NCI-H1930 (cell line): ENCODE data around the gene DACT3.
A peak's percentile ranks its signal among the peaks of the same experiment; 100 is the strongest.

Source experiments
- DNase-seq, 2 experiments: peaks; one replicate each; lab custom pipeline; 2025; lab: John Stamatoyannopoulos, UW

Gene DACT3

DNA sequence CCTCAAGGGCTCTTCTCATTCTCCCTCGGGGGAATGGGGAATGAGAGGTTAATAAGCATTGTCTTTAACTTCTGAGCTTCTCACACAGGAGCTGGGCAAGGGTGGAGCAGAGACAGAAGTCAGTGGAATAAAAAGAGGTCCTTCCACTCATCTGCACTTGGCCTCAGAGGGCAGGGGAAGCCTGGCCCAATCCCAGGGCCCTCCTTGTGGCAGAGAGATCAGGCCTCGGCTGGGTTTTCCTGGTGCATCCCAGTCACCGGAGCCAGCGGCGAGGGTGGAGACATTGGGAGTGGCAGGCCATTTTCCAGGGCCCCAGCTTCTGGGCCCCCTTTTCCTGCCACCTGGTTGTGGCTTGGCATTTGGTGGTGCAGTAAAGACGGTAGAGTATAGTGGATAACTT lies 49.2 kb downstream of the DACT3 start:
- DNase-seq, result no peak

DNA sequence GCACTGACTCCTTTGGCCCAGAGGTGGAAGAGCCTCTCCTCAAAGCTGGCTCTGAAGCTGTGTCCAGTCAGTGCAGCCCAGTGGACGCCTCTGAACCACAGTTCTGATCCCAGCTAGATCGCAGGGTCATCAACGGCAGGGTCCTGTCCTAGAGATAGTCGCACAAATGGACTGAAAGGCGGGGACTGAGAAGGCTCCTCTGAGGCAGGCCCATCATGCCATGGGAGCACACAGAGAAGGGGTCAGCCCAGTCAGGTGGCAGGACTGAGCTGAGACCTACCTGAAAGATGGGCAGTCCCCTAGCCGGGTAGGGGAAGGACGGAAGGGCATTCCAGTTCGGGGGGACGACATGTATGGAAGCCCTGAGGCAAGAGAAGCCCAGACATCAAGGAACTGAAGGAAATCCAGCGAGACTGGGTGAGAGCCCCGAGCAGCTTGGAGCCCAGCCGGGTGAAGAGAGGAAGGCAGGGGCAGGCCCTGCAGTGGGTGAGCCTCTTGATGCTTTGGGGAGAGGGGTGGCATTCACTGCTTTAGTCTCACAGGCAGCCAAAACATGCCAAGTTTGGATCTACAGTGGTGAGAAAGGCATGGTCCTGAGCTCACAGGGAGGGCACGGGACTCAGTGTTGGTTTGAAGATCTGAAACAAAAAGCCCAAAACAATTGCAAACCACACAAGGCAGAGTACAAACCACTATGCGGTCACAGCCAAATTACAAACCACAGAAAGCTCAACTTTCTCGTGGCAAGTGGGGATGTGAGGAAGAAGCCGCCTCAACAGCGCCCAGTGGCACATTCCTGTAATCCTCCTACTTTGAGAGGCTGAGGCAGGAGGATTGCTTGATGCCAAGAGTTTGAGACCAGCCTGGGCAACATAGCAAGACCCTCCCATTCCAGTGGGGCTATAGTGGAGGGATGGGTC lies 49.9 kb downstream of the DACT3 start:
- DNase-seq, result no peak

DNA sequence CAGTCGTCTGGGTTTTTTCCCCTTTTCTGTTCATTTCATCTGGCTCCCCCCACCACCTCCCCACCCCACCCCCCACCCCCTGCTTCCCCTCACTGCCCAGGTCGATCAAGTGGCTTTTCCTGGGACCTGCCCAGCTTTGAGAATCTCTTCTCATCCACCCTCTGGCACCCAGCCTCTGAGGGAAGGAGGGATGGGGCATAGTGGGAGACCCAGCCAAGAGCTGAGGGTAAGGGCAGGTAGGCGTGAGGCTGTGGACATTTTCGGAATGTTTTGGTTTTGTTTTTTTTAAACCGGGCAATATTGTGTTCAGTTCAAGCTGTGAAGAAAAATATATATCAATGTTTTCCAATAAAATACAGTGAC lies 50.6 kb downstream of the DACT3 start:
- no peak for DNase-seq

DNA sequence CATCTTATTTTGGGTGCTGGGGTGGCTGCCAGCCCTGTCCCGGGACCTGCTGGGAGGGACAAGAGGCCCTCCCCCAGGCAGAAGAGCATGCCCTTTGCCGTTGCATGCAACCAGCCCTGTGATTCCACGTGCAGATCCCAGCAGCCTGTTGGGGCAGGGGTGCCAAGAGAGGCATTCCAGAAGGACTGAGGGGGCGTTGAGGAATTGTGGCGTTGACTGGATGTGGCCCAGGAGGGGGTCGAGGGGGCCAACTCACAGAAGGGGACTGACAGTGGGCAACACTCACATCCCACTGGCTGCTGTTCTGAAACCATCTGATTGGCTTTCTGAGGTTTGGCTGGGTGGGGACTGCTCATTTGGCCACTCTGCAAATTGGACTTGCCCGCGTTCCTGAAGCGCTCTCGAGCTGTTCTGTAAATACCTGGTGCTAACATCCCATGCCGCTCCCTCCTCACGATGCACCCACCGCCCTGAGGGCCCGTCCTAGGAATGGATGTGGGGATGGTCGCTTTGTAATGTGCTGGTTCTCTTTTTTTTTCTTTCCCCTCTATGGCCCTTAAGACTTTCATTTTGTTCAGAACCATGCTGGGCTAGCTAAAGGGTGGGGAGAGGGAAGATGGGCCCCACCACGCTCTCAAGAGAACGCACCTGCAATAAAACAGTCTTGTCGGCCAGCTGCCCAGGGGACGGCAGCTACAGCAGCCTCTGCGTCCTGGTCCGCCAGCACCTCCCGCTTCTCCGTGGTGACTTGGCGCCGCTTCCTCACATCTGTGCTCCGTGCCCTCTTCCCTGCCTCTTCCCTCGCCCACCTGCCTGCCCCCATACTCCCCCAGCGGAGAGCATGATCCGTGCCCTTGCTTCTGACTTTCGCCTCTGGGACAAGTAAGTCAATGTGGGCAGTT lies 51.2 kb downstream of the DACT3 start:
- no peak for DNase-seq

DNA sequence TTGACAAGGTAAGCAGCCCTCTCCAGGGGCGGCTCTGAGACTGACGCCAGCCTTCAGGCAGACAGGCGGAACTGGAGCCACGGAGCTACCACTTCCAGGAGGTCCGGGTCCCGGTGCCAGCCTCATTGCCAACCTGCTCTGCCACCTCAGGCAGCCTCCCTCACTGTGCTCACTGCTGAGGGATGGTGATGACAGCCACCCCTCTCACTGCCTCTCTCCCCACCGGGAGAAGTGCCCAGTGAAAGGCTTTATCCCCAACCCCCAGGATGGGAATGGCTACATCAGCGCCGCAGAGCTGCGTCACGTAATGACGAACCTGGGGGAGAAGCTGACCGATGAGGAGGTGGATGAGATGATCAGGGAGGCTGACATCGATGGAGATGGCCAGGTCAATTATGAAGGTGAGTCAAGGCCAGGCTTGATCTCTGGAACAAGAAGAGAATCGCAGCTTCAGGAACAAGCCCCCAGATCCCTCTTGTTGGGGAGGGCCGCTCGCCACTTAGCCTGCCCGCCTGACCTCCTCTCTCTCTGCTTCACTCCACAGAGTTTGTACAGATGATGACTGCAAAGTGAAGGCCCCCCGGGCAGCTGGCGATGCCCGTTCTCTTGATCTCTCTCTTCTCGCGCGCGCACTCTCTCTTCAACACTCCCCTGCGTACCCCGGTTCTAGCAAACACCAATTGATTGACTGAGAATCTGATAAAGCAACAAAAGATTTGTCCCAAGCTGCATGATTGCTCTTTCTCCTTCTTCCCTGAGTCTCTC lies 52.2 kb downstream of the DACT3 start:
- no peak for DNase-seq

DNA sequence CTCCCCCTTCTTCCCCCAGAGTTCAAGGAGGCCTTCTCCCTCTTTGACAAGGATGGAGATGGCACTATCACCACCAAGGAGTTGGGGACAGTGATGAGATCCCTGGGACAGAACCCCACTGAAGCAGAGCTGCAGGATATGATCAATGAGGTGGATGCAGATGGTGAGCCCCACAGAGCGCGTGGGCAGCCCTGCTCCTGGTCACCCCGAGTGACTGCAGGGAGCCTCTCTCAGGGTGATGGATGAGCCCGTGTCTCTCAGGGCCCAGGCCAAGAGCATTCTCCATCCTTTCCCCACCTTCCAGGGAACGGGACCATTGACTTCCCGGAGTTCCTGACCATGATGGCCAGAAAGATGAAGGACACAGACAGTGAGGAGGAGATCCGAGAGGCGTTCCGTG lies 52.8 kb downstream of the DACT3 start:
- no peak for DNase-seq

DNA sequence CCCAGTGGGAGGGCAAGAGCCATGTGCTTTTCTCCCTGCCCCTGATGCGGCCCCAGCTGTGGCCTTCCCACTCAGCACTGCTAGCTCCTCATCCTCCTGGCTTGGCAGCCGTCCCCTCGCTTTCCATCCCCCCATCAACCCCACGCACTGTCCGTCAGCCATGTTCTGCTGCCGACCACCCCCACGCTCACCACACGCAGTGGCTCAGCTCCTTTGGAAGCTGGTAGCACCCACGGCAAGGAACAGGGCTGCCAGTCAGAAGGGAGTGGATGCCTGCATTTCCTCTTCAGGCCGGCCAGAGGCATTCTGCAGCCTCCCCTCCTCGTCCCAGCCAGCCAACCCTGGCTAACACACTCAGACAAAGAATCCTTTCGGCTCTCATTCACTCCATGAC lies 53.5 kb downstream of the DACT3 start:
- no peak for DNase-seq

DNA sequence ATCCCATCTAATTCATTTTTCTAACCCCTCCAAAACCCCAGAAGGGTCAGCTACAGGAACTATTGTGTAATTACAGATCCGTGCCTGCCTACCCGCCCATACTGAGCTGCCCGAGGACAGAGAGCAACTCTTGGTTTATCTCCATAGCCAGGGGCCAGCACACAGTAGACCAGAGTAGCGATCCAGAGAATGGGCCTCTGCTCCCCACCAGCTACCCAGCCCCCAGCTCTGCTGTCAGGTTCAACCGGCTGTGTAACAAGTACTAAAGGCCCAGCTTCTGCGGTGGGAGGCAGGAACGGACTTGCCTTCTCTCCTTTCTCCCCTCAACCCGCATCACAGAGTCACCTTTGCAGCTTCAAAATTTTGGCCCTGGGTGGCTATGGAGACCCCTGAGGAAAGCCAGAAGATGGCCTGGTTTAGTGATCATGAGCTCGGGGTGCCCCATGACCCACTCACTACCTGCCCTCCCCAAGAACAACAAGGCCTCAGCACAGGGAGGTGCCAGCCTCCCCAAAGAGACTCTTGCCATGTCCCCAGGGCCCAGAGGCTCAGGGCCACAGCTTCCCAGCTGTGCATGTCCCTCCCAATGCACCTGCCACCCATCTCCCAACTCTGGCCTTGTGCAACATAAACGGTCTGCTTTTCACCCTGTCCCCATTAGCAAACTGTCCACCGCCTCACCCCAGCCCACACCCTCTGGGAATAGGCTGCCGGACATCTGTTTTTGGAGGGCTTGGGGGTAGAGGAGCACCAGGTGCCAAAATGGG lies 54.1 kb downstream of the DACT3 start:
- DNase-seq, result no peak

DNA sequence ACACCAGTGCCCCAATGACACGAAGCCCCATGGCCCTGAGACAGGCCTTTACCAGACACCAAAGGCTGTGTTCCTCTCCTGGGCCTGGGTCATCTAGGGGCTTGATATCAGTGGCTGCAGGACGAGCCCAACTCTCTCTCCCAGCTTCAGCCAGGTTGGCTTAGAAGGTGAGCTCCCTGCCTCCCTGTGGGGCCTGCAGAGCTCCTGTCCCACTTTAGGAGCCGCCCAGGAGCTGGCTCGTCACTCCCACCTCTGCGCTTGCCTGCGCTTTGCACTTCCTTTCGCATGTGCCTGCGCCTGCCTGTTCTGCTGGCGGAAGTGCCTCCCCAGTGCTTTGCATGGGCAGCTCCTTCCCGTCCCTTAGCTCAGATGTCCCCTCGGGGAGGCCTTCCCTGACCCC lies 55.0 kb downstream of the DACT3 start:
- DNase-seq, result no peak

DNA sequence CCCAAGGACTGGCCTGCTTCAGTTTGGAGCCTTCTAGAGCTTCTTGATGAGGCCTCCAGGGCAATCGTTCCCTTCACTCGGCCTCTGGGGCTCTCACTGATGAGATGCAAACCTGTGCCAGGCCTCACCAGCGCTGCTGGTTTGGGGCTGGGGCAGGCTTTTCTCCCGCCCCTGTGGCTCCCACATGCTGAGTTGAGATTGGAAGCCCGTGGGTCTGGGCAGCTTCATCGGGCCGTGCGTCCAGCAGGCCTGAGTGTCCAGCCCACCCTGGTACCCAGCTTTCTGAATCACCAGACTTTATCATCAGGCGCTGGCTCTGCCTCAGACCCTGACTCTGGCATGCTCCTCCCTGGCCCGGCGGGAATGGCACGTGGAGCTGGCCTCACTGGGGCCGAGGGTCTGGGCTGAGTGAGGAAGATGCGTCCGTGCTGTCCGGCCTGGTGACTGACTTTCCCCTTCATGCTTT lies 55.6 kb downstream of the DACT3 start:
- DNase-seq, result no peak

DNA sequence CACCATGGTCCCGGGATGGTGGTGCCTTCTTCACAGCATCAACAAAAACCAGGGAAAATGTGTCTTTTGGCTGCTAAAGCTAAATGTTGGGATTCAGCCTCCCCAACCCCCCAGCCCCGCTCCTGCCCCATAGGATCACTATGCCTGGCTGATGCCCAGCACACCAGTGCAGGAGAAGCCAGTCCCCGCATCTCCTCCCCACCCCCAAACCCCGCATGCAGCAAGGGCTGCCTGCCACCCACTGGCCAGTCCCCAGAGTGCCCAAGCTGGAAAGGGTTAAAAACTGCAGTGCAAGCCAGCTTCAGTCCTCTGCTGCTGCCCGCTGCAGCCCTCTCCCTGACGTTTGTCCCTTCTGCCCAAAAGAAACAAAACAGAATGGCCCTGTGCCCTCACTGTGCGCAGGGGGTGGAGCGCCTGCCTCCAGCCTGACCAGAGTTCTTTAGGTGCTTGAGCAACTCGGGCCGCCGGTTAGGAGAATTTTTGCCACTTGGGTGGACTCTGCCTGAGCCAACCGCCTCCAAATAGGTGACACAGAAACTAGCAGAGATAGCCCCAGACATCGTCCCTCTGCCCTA lies 56.1 kb downstream of the DACT3 start:
- no peak for DNase-seq

DNA sequence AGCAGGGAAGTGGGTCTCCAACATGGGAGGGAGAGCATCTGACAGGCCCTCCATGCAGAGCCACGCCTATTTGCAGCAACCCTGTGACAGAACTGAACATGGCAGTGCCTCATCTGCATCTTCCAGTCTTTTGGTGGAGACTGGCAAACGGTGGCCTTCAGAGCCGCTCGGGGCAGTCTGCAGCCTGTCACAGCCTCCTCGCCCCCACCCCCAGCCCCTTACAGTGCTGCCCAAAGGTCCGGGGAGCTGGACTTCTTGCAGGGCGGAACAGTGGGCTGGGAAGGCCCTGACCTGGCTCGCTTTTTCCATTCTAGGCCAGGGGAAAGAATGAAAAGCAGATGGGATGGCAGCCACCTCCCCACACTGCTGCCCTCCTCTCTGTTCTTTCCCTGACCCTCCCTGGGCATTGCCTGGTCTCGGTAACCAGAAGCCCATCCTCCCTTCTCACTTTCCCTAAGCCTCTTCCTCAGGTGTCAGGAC lies 57.2 kb downstream of the DACT3 start:
- DNase-seq, result no peak

DNA sequence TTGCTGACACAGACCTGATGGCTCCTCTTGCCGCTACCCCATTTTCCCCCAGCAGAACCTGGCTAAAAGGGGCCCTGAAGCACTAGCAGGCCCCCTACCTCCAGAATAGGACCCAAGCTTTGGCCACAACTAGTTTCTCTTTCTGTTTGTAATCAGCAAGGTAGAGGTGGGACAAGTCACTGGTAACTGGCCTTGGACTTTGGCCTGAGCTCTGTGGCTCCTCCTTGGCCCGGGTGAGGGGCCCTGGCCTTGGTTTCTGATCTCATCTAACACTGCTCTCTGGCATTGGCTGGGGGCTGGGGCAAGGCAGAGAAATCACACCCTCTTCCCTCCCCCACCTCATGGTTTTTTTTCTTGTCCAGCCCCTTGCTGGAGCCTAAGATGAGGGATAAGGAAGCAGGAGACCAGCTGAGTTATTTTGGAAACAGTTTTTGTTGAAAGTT lies 57.8 kb downstream of the DACT3 start:
- DNase-seq, result no peak

DNA sequence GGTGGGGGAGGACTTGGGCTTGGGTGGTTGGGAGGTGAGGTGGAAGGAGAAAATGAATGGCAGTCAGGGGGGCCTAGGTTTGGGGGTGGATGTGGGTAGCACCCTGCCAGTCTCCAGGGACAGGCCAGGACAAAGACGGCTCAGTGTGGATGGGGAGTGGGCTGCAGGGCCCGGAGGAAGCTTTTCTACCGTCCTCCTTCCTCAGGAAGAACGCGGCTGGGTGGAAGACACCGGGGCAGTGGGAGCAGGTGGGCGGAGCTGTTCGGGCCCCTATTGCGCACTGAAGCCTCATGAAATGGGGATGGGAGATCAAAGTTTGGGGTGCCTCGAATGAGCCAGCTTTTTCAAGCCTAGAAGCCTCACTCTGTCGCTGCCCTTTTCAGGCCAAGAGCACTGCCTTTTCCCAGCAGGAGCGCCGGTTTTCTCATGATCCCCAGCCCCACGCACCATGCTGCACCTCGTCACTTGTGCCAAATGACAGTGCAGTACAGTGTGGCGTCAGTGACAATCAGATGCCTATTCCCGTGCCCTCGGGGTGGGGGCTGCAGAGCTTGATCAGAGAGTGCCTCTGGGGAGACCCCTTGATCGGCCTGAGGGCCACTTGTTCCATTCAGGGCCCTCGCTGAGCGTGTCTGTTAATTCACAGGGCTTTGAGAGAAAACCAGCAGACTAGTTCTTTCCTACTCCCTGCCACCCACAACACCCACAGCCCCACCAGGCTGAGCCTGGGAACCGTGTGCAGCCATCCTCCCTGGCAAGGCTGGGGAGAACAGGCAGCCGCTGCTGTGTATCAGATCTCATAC lies 58.4 kb downstream of the DACT3 start:
- DNase-seq, result no peak

DNA sequence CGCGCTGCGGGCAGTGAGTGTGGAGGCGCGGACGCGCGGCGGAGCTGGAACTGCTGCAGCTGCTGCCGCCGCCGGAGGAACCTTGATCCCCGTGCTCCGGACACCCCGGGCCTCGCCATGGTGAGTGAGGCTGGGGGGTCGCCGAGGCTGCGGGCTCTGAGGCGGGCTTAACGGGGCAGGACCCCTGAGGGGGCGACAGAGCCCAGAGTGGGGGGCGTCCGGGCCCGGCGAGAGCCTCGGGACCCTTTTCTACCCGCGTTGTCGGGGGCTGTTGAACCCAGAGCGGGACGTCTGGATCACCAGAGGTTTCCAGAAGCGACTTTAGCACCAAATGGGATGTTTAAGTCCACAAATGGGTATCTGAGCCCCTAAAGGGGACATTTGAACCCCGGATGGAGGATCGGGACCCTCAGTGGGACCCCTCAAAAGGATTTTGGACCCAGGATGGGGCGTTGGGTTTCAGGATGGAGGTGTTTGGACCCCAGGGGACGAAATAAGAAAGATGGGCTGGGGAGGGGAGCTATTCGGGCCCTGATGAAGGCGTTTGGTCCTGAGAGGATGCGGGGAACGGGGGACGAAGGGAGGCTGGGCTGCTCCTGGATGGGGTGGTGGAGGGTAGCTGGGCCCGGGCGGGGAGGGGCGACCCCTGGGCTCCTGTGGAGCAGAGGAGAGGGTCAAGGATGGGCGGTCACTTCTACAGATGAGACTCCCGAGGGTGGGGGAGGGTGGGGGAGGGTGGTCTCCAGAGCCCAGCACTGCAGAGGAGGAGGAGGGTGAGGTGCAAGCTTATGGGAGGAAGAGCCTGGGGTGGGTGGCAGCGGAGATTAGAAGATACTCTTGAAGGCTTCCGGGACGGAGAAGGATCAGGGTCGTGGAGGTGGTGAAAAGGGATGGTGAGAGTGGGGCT lies 59.4 kb downstream of the DACT3 start, which contains the start of gene CALM3:
TSS of gene CALM3 (plus strand) at position 13 of the 907 bp plus-strand sequence. CDS start at position 118, 105 bp downstream.
- no peak for DNase-seq

DNA sequence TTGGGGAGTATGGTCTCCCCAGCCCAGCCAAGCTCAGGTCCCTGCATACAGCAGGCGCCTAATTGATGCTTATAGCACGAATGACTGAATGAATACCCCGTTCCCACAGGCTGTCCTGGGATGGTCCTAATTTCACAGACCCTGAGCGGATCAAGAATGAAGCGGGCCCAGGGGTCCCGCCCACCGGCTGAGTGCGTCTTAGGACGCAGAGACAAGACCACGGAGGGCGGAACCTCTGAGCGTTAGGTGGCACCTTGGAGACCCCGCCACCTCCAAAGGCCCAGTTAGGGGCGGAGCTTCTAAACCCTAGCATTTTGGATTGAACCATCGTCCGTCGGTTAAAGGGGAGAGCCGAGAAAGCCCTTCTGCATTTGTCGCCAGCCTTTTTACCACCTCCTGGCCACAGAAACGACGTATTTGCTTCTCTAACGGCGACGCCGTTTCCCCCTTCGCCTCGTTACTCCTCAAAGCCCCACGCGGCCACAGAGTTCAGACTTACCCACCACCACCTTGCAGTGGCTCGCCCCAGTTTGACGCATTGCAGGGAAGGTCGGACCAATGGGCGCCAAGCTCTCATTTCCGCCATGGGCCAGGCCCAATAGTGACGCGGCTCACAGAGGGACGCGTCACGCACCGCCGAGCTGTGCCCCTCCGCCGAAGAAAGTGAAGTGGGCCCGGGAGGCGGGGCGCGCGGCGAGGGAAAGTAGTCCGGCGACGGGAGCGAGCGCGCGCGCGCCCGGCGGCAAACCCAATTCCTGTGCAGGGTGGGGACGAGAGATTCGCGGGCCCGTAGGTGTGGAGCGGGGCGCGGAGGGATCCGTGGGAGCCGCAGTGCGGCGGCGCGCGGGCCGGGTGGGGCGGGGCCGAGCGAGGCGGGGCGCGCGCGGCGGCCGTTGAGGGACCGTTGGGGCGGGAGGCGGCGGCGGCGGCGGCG lies 60.3 kb downstream of the DACT3 start:
- DNase-seq, result peak; percentile 98 to 99

DNA sequence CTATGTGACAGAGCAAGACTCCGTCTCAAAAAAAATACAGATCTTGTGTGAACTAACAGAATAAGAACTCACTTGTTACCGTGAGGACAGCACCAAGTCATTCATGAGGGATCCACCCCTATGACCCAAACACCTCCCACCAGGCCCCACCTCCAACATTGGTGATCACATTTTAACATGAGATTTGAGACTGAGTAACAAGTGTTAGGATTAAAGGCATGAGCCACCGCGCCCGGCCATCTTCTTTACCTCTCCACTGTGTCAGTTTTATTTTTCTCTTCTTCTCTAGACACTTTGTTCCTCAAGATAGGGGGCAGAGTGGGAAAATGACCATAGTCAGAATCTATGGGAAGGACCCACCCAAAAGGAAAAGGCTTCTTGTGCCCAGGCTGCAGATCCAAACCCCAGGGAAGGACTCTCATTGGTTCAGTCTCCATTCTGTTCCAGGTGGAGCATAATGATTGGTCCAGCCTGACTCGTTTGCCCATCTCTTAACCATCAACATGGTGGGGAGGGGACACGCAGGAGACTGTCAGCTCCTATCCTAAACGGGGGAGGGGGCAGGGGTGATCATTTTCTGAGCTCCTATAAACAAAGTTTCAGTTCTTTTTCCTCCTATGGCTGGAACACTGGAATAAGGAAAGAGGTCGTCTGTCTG lies 61.1 kb downstream of the DACT3 start:
- DNase-seq, result no peak
